ENCODE measurements around the gene ORM1.

The ORM1 gene

GRCh38 chr9:114371973-114372917 is 49.3 kb downstream of the ORM1 start:
- peak; percentile 77 for DNase-seq
- in situ Hi-C loops (cut with MboI; ENCODE audit: low pct_unique_long_range_greater_than_20kb, low sequenced_read_pairs): no loop called here

GRCh38 chr9:114372921-114373448 is 50.1 kb downstream of the ORM1 start:
- in situ Hi-C loops (cut with MboI; ENCODE audit: low pct_unique_long_range_greater_than_20kb, low sequenced_read_pairs): no loop called here
- peak; percentile 99 for DNase-seq

- no peak for DNase-seq
- in situ Hi-C loops (cut with MboI; ENCODE audit: low pct_unique_long_range_greater_than_20kb, low sequenced_read_pairs): no loop called here
Measured at GRCh38 chr9:114373960-114374730, 51.2 kb downstream of the ORM1 start.

GRCh38 chr9:114374936-114375335 is 52.0 kb downstream of the ORM1 start:
- in situ Hi-C loops (cut with MboI; ENCODE audit: low pct_unique_long_range_greater_than_20kb, low sequenced_read_pairs): no loop called here
- no peak for DNase-seq

- in situ Hi-C loops (cut with MboI; ENCODE audit: low pct_unique_long_range_greater_than_20kb, low sequenced_read_pairs): no loop called here
- DNase-seq: no peak
Measured at GRCh38 chr9:114375386-114376175, 52.7 kb downstream of the ORM1 start.

Data from KBM-7 (cell line).